ENCODE results near the gene CHST5. TPM values are rescaled to one million over a fixed set of nuclear protein-coding genes. Genes with fewer than 3 reads are reported as not detected.
"Not testable (repeated sequence)": the region's sequence is repeated elsewhere in the genome, so short reads cannot be mapped to it uniquely, and the experiment has no call there.

CHST5 gene
- total RNA-seq, 1 experiment from 2014 or later: not detected

GRCh38 chr16:75535211-75535843 is 581 bp downstream of the CHST5 start:
- H3K4me3 ChIP-seq: no peak overlapping the region

GRCh38 chr16:75534560-75535205 is 1.2 kb downstream of the CHST5 start:
- Histone ChIP-seq H3K4me3 (no peak overlapping the region), H3K27ac (no peak overlapping the region), H3K36me3 (no peaks in the 10 kb centered on the region), H3K9me3 (replicated peaks) (no peaks in the 10 kb centered on the region), H3K27me3 (no peaks in the 10 kb centered on the region), H3K4me1 (no peaks in the 10 kb centered on the region)
- no peak for DNase-seq

More at GRCh38 chr16:75535211-75535843, 581 bp downstream of the CHST5 start:
- no peaks in the 10 kb centered on the region for H3K9me3 ChIP-seq (replicated peaks)
- H3K27ac ChIP-seq: no peak overlapping the region
- no peaks in the 10 kb centered on the region for H3K27me3 ChIP-seq
- no peaks in the 10 kb centered on the region for H3K36me3 ChIP-seq
- no peaks in the 10 kb centered on the region for H3K4me1 ChIP-seq
- DNase-seq: no peak

- H3K27me3 ChIP-seq: no peaks in the 10 kb centered on the region
- H3K4me3 ChIP-seq: no peak overlapping the region
- no peaks in the 10 kb centered on the region for H3K36me3 ChIP-seq
- no peak overlapping the region for H3K27ac ChIP-seq
- no peak for DNase-seq
- no peaks in the 10 kb centered on the region for H3K9me3 ChIP-seq (replicated peaks)
- no peaks in the 10 kb centered on the region for H3K4me1 ChIP-seq
Observed at GRCh38 chr16:75532791-75533190, 3.1 kb downstream of the CHST5 start.

GRCh38 chr16:75532142-75532765 is 3.7 kb downstream of the CHST5 start:
- no peak for DNase-seq
- Histone ChIP-seq H3K4me1 (no peaks in the 10 kb centered on the region), H3K27ac (no peak overlapping the region), H3K36me3 (no peaks in the 10 kb centered on the region), H3K4me3 (no peak overlapping the region), H3K9me3 (replicated peaks) (no peaks in the 10 kb centered on the region), H3K27me3 (no peaks in the 10 kb centered on the region)

- Histone ChIP-seq H3K4me1 (no peaks in the 10 kb centered on the region), H3K9me3 (replicated peaks) (no peaks in the 10 kb centered on the region), H3K4me3 (no peak overlapping the region), H3K27ac (no peak overlapping the region), H3K36me3 (no peaks in the 10 kb centered on the region), H3K27me3 (no peaks in the 10 kb centered on the region)
- no peak for DNase-seq
Observed at GRCh38 chr16:75529959-75530358, 5.9 kb downstream of the CHST5 start.

GRCh38 chr16:75529056-75529905 is 6.6 kb downstream of the CHST5 start:
- no peak for DNase-seq
- no peak overlapping the region for H3K27ac ChIP-seq
- H3K4me1 ChIP-seq: no peaks in the 10 kb centered on the region
- no peaks in the 10 kb centered on the region for H3K27me3 ChIP-seq
- no peaks in the 10 kb centered on the region for H3K36me3 ChIP-seq
- no peak overlapping the region for H3K4me3 ChIP-seq
- H3K9me3 ChIP-seq (replicated peaks): no peaks in the 10 kb centered on the region

GRCh38 chr16:75527825-75528299 is 8.0 kb downstream of the CHST5 start:
- Histone ChIP-seq H3K9me3 (replicated peaks) (no peaks in the 10 kb centered on the region), H3K36me3 (no peaks in the 10 kb centered on the region), H3K4me3 (no peak overlapping the region), H3K4me1 (no peaks in the 10 kb centered on the region), H3K27ac (no peak overlapping the region), H3K27me3 (no peaks in the 10 kb centered on the region)
- DNase-seq: no peak

GRCh38 chr16:75526032-75526790 is 9.7 kb downstream of the CHST5 start:
- Histone ChIP-seq H3K4me1 (no peaks in the 10 kb centered on the region), H3K27ac (no peak overlapping the region), H3K27me3 (no peaks in the 10 kb centered on the region), H3K4me3 (no peak overlapping the region), H3K9me3 (replicated peaks) (no peaks in the 10 kb centered on the region), H3K36me3 (no peaks in the 10 kb centered on the region)
- DNase-seq: no peak

- no peaks in the 10 kb centered on the region for H3K36me3 ChIP-seq
- H3K9me3 ChIP-seq (replicated peaks): no peaks in the 10 kb centered on the region
- no peaks in the 10 kb centered on the region for H3K27me3 ChIP-seq
- DNase-seq: no peak
- no peak overlapping the region for H3K27ac ChIP-seq
- no peak overlapping the region for H3K4me3 ChIP-seq
- no peaks in the 10 kb centered on the region for H3K4me1 ChIP-seq
Observed at GRCh38 chr16:75519175-75519574, 16.7 kb downstream of the CHST5 start.

- not testable (repeated sequence) for H3K9me3 ChIP-seq (replicated peaks); H3K36me3 ChIP-seq; H3K27me3 ChIP-seq; H3K4me1 ChIP-seq
- peak; percentile 24 to 46 for DNase-seq
- Histone ChIP-seq H3K27ac (peak overlapping the region; percentile 16; the same call in 1 of the 2 replicates), H3K4me3 (peak overlapping the region; percentile 72)
Observed at GRCh38 chr16:75516189-75516966, 19.5 kb downstream of the CHST5 start.

- Histone ChIP-seq H3K9me3 (replicated peaks) (no peaks in the 10 kb centered on the region), H3K4me3 (no peak overlapping the region), H3K36me3 (no peaks in the 10 kb centered on the region), H3K27ac (no peak overlapping the region), H3K4me1 (no peaks in the 10 kb centered on the region), H3K27me3 (no peaks in the 10 kb centered on the region)
- DNase-seq: no peak
Observed at GRCh38 chr16:75514296-75514695, 21.6 kb downstream of the CHST5 start.

GRCh38 chr16:75506574-75506973 is 29.3 kb downstream of the CHST5 start:
- H3K36me3 ChIP-seq: no peaks in the 10 kb centered on the region
- H3K4me1 ChIP-seq: 0 out of 2 replicates have a peak, but pooled peaks cover 3% of the 10 kb centered on the region
- H3K9me3 ChIP-seq (replicated peaks): no peaks in the 10 kb centered on the region
- H3K4me3 ChIP-seq: peak overlapping the region; percentile 31; the same call in 1 of the 2 replicates
- peak in 1 of 2 experiments; percentile 62 for DNase-seq
- H3K27me3 ChIP-seq: no peaks in the 10 kb centered on the region
- no peak overlapping the region for H3K27ac ChIP-seq

- Histone ChIP-seq H3K36me3 (no peaks in the 10 kb centered on the region), H3K4me1 (0 out of 2 replicates have a peak, but pooled peaks cover 3% of the 10 kb centered on the region), H3K4me3 (peak overlapping the region; percentile 31; the same call in 1 of the 2 replicates), H3K27ac (no peak overlapping the region), H3K27me3 (no peaks in the 10 kb centered on the region), H3K9me3 (replicated peaks) (no peaks in the 10 kb centered on the region)
- no peak for DNase-seq
Observed at GRCh38 chr16:75506107-75506506, 29.8 kb downstream of the CHST5 start.
